ENCODE results near the gene LCOR.

LCOR gene

DNA sequence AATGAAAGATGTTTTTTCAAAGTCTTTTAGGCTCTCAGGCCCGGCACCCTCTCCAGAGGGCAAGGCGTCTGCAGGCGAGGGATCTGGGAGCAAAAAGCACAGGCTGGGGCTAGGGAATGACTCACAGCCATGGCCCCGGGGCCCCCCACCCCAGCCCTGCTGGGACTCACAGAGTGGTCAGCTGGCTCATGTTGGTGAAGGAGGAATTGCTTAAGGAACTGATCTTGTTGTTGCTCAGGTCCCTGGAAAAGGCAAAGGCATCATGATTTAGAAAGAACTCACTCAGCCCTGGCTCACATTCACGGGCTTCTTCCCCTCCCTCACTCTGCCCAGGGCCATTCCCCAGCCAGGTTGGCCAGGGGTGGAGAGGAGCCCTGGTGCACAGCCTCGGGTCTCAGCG is 202.2 kb downstream of the LCOR start:
- no peaks in the 10 kb centered on the region for H3K4me1 ChIP-seq (ENCODE audit: insufficient read depth, poor library complexity, severe bottlenecking)

DNA sequence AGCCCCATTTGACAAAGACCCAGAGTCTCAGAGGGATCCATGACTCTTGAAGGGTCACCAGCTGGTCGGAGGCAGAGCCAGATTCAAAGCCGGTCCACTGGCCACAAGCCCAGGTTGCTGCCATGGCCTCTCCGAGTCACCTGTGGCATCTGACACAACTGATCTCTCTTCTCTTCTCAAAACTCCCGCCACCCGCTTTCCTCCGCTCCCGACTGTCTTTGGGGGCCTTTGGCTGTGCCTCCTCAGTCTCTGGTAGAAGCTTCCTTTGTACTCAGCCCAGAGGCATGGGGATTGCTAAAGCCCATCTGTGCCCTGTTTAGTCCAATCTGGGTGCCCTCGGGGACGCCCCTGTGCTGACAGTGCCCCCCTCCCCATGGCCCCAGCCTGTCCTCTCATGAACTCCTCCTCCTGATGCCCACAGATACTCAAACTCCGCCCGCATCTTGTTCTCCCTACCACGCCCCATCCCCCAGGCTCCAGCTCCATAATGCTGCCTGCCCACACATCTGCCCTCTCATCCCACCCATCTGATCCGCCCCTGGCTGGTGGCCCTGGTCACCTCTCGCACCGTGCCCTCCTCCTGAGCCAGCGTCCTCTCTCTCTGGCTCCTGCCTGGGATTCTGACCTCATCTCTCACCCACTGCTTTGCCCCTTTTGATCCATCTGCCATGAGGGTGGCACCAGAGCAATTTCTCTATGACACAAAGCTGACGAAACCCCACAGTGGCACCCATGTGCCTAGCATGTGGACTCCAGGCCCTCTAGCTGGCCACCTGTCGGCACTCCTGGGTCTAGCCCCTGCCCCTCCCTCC is 203.1 kb downstream of the LCOR start:
- TF ChIP-seq, protein P1, sequence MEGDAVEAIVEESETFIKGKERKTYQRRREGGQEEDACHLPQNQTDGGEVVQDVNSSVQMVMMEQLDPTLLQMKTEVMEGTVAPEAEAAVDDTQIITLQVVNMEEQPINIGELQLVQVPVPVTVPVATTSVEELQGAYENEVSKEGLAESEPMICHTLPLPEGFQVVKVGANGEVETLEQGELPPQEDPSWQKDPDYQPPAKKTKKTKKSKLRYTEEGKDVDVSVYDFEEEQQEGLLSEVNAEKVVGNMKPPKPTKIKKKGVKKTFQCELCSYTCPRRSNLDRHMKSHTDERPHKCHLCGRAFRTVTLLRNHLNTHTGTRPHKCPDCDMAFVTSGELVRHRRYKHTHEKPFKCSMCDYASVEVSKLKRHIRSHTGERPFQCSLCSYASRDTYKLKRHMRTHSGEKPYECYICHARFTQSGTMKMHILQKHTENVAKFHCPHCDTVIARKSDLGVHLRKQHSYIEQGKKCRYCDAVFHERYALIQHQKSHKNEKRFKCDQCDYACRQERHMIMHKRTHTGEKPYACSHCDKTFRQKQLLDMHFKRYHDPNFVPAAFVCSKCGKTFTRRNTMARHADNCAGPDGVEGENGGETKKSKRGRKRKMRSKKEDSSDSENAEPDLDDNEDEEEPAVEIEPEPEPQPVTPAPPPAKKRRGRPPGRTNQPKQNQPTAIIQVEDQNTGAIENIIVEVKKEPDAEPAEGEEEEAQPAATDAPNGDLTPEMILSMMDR (IDR thresholded peaks at IDR 0.05; ENCODE audit: poor library complexity, severe bottlenecking): no peak
- no peak overlapping the region for H3K27ac ChIP-seq (ENCODE audit: poor library complexity, severe bottlenecking)
- H3K4me1 ChIP-seq (ENCODE audit: insufficient read depth, poor library complexity, severe bottlenecking): no peaks in the 10 kb centered on the region
- no peaks in the 10 kb centered on the region for H3K9me3 ChIP-seq (ENCODE audit: severe bottlenecking)
- no peak for ATAC-seq (ENCODE audit: low read depth)
- H3K4me3 ChIP-seq (ENCODE audit: severe bottlenecking): no peak overlapping the region
- no peaks in the 10 kb centered on the region for H3K27me3 ChIP-seq (ENCODE audit: insufficient read depth, poor library complexity, severe bottlenecking)
- DNase-seq (ENCODE audit: low spot score): no peak
- H3K36me3 ChIP-seq (ENCODE audit: low read depth): no peaks in the 10 kb centered on the region

More for the DNA sequence above, 202.2 kb downstream of the LCOR start:
- Histone ChIP-seq H3K27me3 (ENCODE audit: insufficient read depth, poor library complexity, severe bottlenecking) (no peaks in the 10 kb centered on the region), H3K27ac (ENCODE audit: poor library complexity, severe bottlenecking) (no peak overlapping the region), H3K4me3 (ENCODE audit: severe bottlenecking) (no peak overlapping the region), H3K36me3 (ENCODE audit: low read depth) (no peaks in the 10 kb centered on the region), H3K9me3 (ENCODE audit: severe bottlenecking) (no peaks in the 10 kb centered on the region)
- DNase-seq (ENCODE audit: low spot score) (no peak), ATAC-seq (ENCODE audit: low read depth) (no peak)
- TF ChIP-seq, protein P1 (IDR thresholded peaks at IDR 0.05; ENCODE audit: poor library complexity, severe bottlenecking): no peak

DNA sequence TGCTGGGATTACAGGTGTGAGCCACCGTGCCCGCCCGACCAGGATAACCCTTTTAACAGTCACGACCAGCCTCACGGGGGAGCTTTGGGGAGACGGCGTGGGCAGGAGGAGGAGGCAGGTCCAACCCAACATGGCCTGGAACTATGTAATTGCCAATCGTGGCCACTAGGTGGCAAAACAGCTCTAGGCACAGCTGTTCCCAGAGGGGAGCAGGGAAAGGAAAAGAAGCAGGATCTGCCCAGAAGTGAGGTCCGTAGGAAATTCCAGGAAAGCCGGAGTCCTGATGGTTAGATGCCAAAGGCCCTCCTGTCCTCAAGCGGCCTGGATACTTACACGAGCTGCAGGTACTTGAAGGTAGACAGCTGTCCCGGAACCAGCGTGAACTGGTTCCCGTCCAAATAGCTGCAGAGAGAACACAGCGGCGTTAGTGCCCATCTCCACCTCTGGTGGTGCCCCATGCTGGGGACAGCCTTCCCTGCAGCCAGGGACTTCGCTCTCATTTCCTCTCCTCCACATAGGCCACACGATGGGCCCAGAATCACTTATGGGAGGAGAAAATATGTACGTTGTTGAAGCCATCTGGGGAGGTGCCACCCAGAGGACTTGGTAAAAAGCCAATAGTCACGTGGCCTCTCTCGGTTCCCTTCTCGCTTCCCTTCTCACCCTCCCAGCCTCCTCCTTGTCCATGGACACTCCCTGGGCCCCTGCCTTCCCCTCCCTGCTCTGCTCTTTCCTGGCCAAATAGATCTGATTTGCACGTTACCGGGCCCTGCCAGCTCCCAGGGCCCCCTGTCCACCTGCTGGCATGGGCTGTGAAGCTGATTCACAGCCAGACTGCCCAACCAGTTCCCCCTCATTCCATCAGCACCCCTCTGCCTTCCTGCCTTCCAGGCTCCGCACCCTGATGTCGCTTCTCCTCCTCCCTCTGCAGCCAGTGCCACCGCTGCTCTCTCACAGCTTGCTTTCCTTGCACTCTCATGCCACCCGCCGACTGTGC is 205.6 kb downstream of the LCOR start:
- Histone ChIP-seq H3K36me3 (ENCODE audit: low read depth) (no peaks in the 10 kb centered on the region), H3K9me3 (ENCODE audit: severe bottlenecking) (no peaks in the 10 kb centered on the region), H3K27me3 (ENCODE audit: insufficient read depth, poor library complexity, severe bottlenecking) (no peaks in the 10 kb centered on the region), H3K4me3 (ENCODE audit: severe bottlenecking) (peak overlapping the region; percentile 11), H3K4me1 (ENCODE audit: insufficient read depth, poor library complexity, severe bottlenecking) (no peaks in the 10 kb centered on the region), H3K27ac (ENCODE audit: poor library complexity, severe bottlenecking) (no peak overlapping the region)
- no peak for DNase-seq (ENCODE audit: low spot score)
- TF ChIP-seq, protein P1 (IDR thresholded peaks at IDR 0.05; ENCODE audit: poor library complexity, severe bottlenecking): peak; percentile 90
- ATAC-seq (ENCODE audit: low read depth): peak; percentile 93

DNA sequence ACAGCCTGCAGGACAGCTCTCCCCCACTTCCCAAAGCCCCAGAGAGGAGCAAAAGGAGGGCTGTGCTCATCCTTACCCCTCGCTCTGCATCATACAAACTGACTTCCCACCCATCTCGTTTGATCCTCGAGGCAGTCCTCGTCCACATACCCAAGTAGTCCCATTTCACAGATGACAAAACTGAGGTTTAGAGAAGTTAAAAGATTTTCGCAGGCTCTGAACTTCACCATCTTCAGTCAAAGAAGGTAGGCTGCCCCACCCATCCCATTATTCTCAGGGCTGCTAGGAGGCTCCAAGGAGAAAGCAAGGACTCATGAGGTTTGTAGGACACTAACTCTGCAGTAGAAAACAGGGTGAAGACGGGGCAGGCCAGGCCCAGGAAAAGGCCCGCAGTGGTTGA is 206.6 kb downstream of the LCOR start:
- Histone ChIP-seq H3K9me3 (ENCODE audit: severe bottlenecking) (no peaks in the 10 kb centered on the region), H3K4me3 (ENCODE audit: severe bottlenecking) (no peak overlapping the region), H3K27me3 (ENCODE audit: insufficient read depth, poor library complexity, severe bottlenecking) (no peaks in the 10 kb centered on the region), H3K4me1 (ENCODE audit: insufficient read depth, poor library complexity, severe bottlenecking) (no peaks in the 10 kb centered on the region), H3K36me3 (ENCODE audit: low read depth) (no peaks in the 10 kb centered on the region), H3K27ac (ENCODE audit: poor library complexity, severe bottlenecking) (no peak overlapping the region)
- DNase-seq (ENCODE audit: low spot score) (no peak), ATAC-seq (ENCODE audit: low read depth) (no peak)
- TF ChIP-seq, protein P1 (IDR thresholded peaks at IDR 0.05; ENCODE audit: poor library complexity, severe bottlenecking): no peak

Measured in RWPE2 (cell line).